Measurements from ENCODE around the gene ATF4. TPM values are rescaled to one million over a fixed set of nuclear protein-coding genes. Genes with fewer than 3 reads are reported as not detected.

ATF4 gene
- total and polyA plus RNA-seq, 2 of the 8 experiments (the other 6 are each of a cell fraction or from before 2014, with no cell fraction given), result 553 to 704 TPM

DNA sequence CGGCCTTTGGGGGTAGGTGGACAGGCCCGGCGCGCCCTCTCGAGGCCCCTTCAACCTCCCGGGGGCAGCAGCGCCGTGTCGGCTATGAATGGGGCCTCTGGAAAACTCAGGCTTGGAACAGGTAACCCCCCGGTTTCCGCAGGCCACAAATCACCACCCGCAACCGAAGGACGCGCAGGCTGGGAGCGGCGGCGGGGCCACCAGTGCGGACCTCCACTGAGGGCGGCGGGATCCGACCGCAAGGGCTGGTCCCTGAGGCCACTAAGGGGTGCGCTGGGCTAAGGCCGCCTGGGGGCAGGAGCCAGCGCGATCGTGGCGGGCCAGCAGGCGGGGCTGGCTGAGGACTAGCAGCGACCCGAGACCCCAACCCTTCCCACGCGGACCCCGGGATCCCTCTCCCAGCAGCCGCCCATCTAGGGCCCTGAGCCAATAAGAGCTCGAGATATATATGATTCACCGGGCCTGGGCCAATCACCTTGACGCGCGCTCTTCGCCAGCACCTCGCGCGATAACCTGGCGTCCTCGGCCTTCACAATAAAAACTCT, 609 bp upstream of the ATF4 start:
- no peak overlapping the region for H3K14ac ChIP-seq (ENCODE audit: insufficient read length)
- peak overlapping the region; percentile 78 to 99 (median 94) for H3K9ac ChIP-seq (replicated peaks in 1 of 4; ENCODE audit: extremely low read depth in 1 of 4, low read depth in 3 of 4, low read length in 3 of 4)
- H3K4me2 ChIP-seq (ENCODE audit: insufficient read depth in 1 of 2, low read depth in 2 of 2, low read length in 2 of 2), result peak overlapping the region; percentile 87 to 96
- H2AK5ac ChIP-seq (ENCODE audit: low read depth, low read length), result no peak overlapping the region
- peak overlapping the region; percentile 93 to 99 (median 95) for H3K4me3 ChIP-seq (ENCODE audit: extremely low read depth in 1 of 4, insufficient read depth in 2 of 4, low read depth in 3 of 4, low read length in 4 of 4)
- POLR2A ChIA-PET (ENCODE audit: partially characterized antibody), result interaction anchor here (0.5 to 6.6 kb wide), 55 partner anchors 9 to 772 kb away, joined by 3 to 83 read pairs (median 4); partner anchors contain the start of genes CBX7, MIEF1, RPL3 and RPS19BP1
- peaks cover 0 to 10% (median 4%) of the 10 kb centered on the region in 4 experiments; a peak in 3 of 7 replicates for H3K27me3 ChIP-seq (replicated peaks in 1 of 4; ENCODE audit: control insufficient read depth in 3 of 4, extremely low read depth in 1 of 4, insufficient read depth in 3 of 4, low read length in 3 of 4)
- H3K23ac ChIP-seq (ENCODE audit: insufficient read length), result no peak overlapping the region
- H2AFZ ChIP-seq (ENCODE audit: low read length), result no peak overlapping the region
- peak overlapping the region; percentile 100 for H2BK5ac ChIP-seq (ENCODE audit: low read depth, low read length)
- peaks cover 7% of the 10 kb centered on the region for H3K79me1 ChIP-seq (ENCODE audit: low read depth, low read length)
- FAIRE-seq (peak; percentile 78), DNase-seq (ENCODE audit: low read depth in 1 of 2, low spot score in 2 of 2) (peak in 1 of 2 experiments; percentile 96)
- H4K5ac ChIP-seq (ENCODE audit: insufficient read length, low read depth, low read length), result peak overlapping the region; percentile 90
- H2BK12ac ChIP-seq (ENCODE audit: low read depth, low read length), result no peak overlapping the region; the same call in 1 of the 2 replicates
- H2BK120ac ChIP-seq (replicated peaks; ENCODE audit: low read depth, low read length), result no peak overlapping the region
- H2BK15ac ChIP-seq (ENCODE audit: low read length), result no peak overlapping the region
- H3K23me2 ChIP-seq (ENCODE audit: low read depth, low read length), result peaks cover 12% of the 10 kb centered on the region
- H3K4me1 ChIP-seq (replicated peaks in 1 of 4; ENCODE audit: control insufficient read depth in 3 of 4, insufficient read depth in 4 of 4, low read length in 3 of 4), result peaks cover 0 to 12% (median 5%) of the 10 kb centered on the region in 4 experiments; a peak in 4 of 7 replicates
- WGBS, 2 experiments (ENCODE audit: extremely low coverage in 1 of 2, insufficient coverage in 1 of 2, insufficient read length in 1 of 2, insufficient replicate concordance in 2 of 2, low coverage in 1 of 2, low lambda C conversion rate in 2 of 2, missing lambda C conversion rate in 1 of 2), result 1% methylated on average over 47 of the region's 47 CpGs; no CpG with 5 or more reads in 1 of the 2 experiments
- H3K36me3 ChIP-seq (ENCODE audit: control insufficient read depth in 2 of 4, insufficient read depth in 4 of 4, low read length in 3 of 4), result peaks cover 29 to 49% (median 44%) of the 10 kb centered on the region in 4 experiments
- CTCF ChIA-PET (ENCODE audit: partially characterized antibody), result interaction anchor here (0.7 to 1.3 kb wide), 7 partner anchors 9 to 210 kb away, joined by 3 to 12 read pairs (median 3); no protein-coding TSS in a partner anchor
- peak overlapping the region; percentile 79; the same call in 1 of the 2 replicates for H3K18ac ChIP-seq (ENCODE audit: extremely low read depth, low read length)
- H3K79me2 ChIP-seq (ENCODE audit: control insufficient read depth in 1 of 2, insufficient read depth in 2 of 2, low read length in 2 of 2), result peaks cover 5 to 29% of the 10 kb centered on the region in 2 experiments; a peak in 3 of 4 replicates
- H3K9me3 ChIP-seq (ENCODE audit: insufficient read depth in 2 of 2, low read depth in 1 of 2, low read length in 1 of 2), result no peaks in the 10 kb centered on the region
- no peak overlapping the region for H2BK20ac ChIP-seq (ENCODE audit: low read length)
- H4K8ac ChIP-seq (ENCODE audit: extremely low read depth, insufficient read depth, low read length), result peak overlapping the region; percentile 94; the same call in 1 of the 2 replicates
- H3K4ac ChIP-seq (replicated peaks; ENCODE audit: insufficient read length, low read depth, low read length), result peak overlapping the region; percentile 92
- peak overlapping the region; percentile 99 for H3K27ac ChIP-seq (ENCODE audit: low read depth, low read length)
- peaks cover 35 to 40% of the 10 kb centered on the region in 2 experiments for H4K20me1 ChIP-seq (replicated peaks in 1 of 2; ENCODE audit: control insufficient read depth in 1 of 2, insufficient read depth in 2 of 2, low read length in 2 of 2)
- H3K56ac ChIP-seq (replicated peaks; ENCODE audit: insufficient read length, low read depth, low read length), result peak overlapping the region; percentile 92
- H4K91ac ChIP-seq (replicated peaks; ENCODE audit: insufficient read length, low read length), result peak overlapping the region; percentile 76
- TF ChIP-seq TAF1 (IDR thresholded peaks at IDR 0.05; ENCODE audit: low read depth, low read length), result peak; percentile 27
- peak; percentile 74 for TF ChIP-seq PHF8 (conservative IDR thresholded peaks at IDR 0.05; ENCODE audit: low read depth, low read length)
- no peak for TF ChIP-seq SAP30 (IDR thresholded peaks at IDR 0.05; ENCODE audit: insufficient read depth, insufficient replicate concordance, low read length)
- TF ChIP-seq CHD2 (IDR thresholded peaks at IDR 0.05; ENCODE audit: low read length), result peak; percentile 96
- no peak for TF ChIP-seq HDAC6 (IDR thresholded peaks at IDR 0.05; ENCODE audit: low read depth, low read length)
- TF ChIP-seq BACH1 (IDR thresholded peaks at IDR 0.05; ENCODE audit: low read length), result peak; percentile 68
- peak; percentile 85 for TF ChIP-seq SP1 (IDR thresholded peaks at IDR 0.05; ENCODE audit: low read depth, low read length)
- TF ChIP-seq POLR2A (IDR thresholded peaks at IDR 0.05; ENCODE audit: control extremely low read depth in 1 of 2, low read depth in 2 of 2, low read length in 2 of 2), result peak; percentile 33 to 69
- peak; percentile 81; the same call in 1 of the 2 replicates for TF ChIP-seq POLR2AphosphoS5 (IDR thresholded peaks at IDR 0.05; ENCODE audit: low read depth, low read length)
- TF ChIP-seq EZH2 (IDR thresholded peaks at IDR 0.05; ENCODE audit: low read depth, low read length, severe bottlenecking), result no peak
- 0 out of 2 replicates have a peak, but pooled peaks have one; percentile 17 for TF ChIP-seq FOSL1 (IDR thresholded peaks at IDR 0.05; ENCODE audit: insufficient read depth, low read depth, low read length)
- TF ChIP-seq RAD21 (IDR thresholded peaks at IDR 0.05 in 1 of 2, conservative IDR thresholded peaks at IDR 0.05 in 1 of 2; ENCODE audit: low read depth in 2 of 2, low read length in 2 of 2), result peak; percentile 12 to 36; a peak in 2 of 4 replicates

Data from H1 (cell line).